GM19395 (cell line): ENCODE results near the gene RGPD8.
"Not testable (repeated sequence)": the region's sequence is repeated elsewhere in the genome, so short reads cannot be mapped to it uniquely, and the experiment has no call there.

ENCODE experiments used
- ATAC-seq: cut with Tn5 transposase; IDR thresholded peaks from one replicate; pipeline ENCODE4 v1.9.1; 2021; ENCODE audit warnings: mild to moderate bottlenecking, moderate library complexity; ENCODE audit not compliant: unreplicated experiment

RGPD8 gene

DNA sequence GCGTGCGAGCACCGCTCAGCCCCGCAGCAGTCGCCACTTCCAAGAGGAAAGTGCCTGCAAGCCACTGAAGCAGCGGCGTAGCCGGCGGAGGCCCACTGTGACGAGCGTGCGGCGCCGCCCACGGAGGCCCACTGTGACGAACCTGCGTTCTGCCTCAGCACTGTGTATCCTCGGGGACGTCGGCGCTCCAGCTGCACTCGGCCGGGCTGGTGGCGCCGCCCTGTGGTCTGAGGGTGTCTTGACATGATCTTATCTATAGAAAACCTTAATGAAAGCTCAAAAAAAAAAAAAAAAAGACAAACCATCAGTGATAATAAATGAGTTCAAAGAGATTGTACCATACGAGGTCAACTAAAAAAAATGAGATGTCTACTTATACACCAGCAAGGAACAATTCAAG lies at the start of gene RGPD8:
TSS of gene RGPD8 (minus strand) at position 166 of the 400 bp plus-strand sequence. CDS start 192 bp downstream, outside the sequence.
- peak; percentile 98 for ATAC-seq

GRCh38 chr2:112483042-112483473 lies 49.6 kb upstream of the RGPD8 start:
- no peak for ATAC-seq

GRCh38 chr2:112482309-112483041 lies 49.0 kb upstream of the RGPD8 start:
- peak; percentile 28 for ATAC-seq

- ATAC-seq: peak; percentile 61
Measured at GRCh38 chr2:112481528-112482233, 48.2 kb upstream of the RGPD8 start, which contains the start of gene TTL. TTL (plus strand) TSS chr2:112482156; CDS start chr2:112482345, 189 bp downstream.

DNA sequence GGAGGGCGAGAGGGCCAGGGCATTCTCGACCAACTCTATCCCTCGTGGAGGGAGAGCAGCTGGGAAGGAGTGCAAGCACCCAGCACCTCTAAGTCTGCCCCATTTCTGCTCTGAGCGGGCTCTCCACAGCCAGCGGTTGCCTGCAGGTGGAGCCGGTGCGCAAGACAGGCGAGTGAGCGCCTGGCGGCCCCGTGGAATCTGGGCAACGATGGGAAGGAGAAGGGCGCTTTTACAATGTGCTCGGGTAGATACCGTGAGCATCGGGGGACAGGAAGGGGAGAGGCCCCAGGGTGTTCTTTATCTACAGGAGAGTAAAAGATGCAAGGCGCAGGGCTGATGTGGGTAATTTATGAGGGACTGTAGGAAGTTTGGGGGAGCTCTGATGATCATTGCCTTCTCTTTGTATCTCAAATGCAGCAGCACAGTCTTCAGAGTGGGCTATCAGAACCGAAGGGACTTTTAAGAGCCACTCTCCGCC lies 47.6 kb upstream of the RGPD8 start:
- ATAC-seq: peak; percentile 75

GRCh38 chr2:112480530-112481049 lies 47.1 kb upstream of the RGPD8 start:
- no peak for ATAC-seq

GRCh38 chr2:112476434-112476833 lies 43.0 kb upstream of the RGPD8 start:
- ATAC-seq: no peak

GRCh38 chr2:112474844-112475486 lies 41.5 kb upstream of the RGPD8 start:
- ATAC-seq: no peak

DNA sequence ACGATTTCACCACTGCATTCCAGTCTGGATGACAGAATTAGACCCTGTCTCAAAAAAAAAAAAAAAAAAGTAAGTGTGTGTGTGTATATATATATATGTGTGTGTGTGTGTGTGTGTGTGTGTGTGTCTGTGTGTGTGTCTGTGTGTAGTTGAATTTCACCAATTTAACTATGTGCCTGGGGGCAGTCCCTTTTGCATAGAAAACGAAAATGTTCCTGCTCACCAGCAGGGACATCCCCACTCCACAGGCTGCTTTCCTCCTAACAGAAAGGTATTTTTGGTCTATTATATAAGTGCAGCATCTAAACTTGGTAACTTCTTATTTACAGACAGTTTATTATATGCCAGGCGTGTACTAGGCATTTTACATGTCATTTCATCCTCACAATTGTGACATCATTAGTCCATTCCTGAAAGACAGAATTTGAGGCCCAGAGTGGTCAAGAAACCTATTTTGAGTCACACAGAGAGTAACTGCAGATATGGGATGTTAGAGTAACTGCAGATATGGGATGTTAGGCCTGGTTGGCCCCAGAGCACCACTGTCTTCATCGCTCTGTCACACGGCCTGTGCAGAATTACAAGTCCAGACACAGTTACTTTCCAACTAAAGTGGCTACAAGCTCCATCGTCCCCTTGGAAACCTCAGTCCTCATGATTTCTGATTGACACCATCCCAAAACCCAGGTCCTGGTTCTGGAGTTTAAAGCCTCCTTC lies 39.3 kb upstream of the RGPD8 start:
- ATAC-seq: no peak

DNA sequence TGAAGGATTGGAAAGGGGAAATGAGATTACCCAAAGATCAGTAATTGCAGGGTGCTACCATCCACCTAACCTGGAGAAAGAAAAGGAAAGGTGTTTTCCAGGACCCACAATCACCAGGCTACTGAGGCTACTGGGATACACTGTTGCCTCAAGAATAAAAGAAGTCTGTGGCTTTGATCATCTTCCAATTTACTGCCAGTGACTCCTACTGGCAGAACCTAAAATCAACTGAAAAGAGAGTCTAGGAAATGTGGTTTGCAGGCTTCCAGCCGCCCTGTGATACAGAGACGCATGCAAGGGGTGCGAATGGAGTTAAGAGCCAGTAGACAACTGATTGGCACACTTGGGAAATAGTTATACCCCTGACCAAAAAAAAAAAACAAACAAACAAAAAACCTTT lies 31.9 kb upstream of the RGPD8 start:
- no peak for ATAC-seq

- ATAC-seq: no peak
Measured at GRCh38 chr2:112463256-112463655, 29.8 kb upstream of the RGPD8 start.

DNA sequence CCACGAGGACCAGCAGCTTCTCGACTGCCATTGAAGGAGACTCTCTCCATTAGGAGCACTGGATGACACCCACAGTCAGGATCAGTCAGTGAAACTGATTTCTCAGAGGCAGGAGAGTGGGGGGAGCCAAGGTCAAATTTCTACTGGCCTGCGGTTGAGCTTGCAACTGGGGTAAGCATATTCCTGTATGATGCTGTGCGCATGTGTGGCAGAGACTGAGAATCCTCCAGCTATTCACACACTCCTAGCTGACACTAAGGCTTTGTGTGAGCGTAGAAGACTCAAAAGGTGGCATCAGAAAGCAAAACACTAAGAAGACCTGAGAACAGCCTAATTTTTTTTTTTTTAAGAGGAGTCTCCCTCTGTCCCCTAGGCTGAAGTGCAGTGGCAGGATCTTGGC lies 28.7 kb upstream of the RGPD8 start:
- ATAC-seq: no peak

GRCh38 chr2:112459372-112459771 lies 25.9 kb upstream of the RGPD8 start:
- ATAC-seq: no peak

DNA sequence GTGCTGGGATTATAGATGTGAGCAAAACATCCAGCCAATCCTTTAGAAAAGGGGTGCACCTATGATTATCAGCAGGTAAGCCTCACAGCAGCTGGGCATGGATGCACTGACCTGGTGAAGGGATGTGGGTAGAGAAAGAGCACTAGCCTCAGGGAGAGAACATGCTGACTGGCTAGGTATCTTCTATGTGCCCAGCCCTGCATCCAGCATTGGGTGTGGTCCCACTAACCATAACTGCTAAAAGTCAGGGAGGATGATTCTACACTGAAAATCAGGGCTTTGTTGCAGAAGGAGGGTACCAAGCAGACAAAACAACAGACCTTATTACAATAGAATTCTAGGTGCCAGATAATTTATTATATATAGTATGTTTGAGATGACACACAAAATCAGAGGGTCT lies 21.1 kb upstream of the RGPD8 start:
- ATAC-seq: no peak

DNA sequence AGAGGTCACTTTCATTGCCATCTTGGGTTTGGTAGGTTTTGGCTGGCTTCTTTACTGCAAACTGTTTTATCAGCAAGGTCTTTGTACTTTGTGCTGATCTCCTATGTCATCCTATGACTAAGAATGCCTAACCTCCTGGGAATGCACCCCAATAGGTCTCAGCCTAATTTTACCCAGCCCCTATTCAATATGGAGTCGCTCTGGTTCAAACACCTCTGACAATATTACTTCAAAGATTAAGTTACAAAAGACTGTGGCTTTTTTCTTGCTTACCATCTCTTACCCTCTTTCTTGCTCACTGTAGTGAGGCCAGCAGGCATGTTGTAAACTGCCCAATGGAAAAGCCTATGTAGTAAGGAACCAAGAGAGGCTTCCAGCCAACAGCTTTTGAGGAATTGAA lies 17.9 kb upstream of the RGPD8 start:
- ATAC-seq: no peak

DNA sequence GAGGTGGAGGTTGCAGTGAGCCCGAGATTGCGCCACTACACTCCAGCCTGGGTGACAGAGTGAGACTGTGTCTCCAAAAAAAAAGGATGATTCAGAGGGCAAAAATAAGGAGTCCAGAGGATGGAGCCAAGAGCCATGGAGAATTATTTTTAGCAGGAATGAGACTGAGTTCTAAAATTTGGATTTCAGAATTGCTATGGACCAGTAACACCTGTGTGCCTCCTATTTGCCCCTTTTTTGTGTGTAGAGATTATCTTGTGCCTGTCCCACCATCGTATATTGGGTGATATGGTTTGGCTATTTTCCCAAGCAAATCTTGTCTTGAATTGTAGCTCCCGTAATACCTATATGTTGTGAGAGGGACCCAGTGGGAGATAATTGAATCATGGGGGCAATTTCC lies 16.4 kb upstream of the RGPD8 start:
- ATAC-seq: no peak

GRCh38 chr2:112444256-112444655 lies 10.8 kb upstream of the RGPD8 start:
- ATAC-seq: not testable (repeated sequence)

- ATAC-seq: not testable (repeated sequence)
Measured at GRCh38 chr2:112438603-112439261, 5.3 kb upstream of the RGPD8 start.

GRCh38 chr2:112437405-112437831 lies 4.0 kb upstream of the RGPD8 start:
- not testable (repeated sequence) for ATAC-seq

- not testable (repeated sequence) for ATAC-seq
Measured at GRCh38 chr2:112436993-112437392, 3.5 kb upstream of the RGPD8 start.
